GM13977 (cell line): Measurements from ENCODE around the gene PRKCE.

Experiments used
- DNase-seq: peaks from one replicate; pipeline ENCODE4 v3.0.0; 2012; ENCODE audit warnings: low spot score
- in situ Hi-C: fragments of 300-500 bp; cut with MboI; formaldehyde crosslinking; loops from one replicate; pipeline ENCODE4 v1.12.0; 2022; ENCODE audit warnings: low sequenced_read_pairs, low pct_unique_long_range_greater_than_20kb, mixed read lengths, inconsistent platforms; ENCODE audit not compliant: unreplicated experiment
- TF ChIP-seq, protein P1 (sequence below): IDR thresholded peaks from 2 replicates; pipeline ENCODE4 v1.5.1; 2012; ENCODE audit warnings: mild to moderate bottlenecking, control low read depth; ENCODE audit not compliant: insufficient read depth; ENCODE audit errors: extremely low read depth, missing control alignments

The PRKCE gene

GRCh38 chr2:45954233-45954850, 302.9 kb downstream of the PRKCE start:
- TF ChIP-seq, protein P1, sequence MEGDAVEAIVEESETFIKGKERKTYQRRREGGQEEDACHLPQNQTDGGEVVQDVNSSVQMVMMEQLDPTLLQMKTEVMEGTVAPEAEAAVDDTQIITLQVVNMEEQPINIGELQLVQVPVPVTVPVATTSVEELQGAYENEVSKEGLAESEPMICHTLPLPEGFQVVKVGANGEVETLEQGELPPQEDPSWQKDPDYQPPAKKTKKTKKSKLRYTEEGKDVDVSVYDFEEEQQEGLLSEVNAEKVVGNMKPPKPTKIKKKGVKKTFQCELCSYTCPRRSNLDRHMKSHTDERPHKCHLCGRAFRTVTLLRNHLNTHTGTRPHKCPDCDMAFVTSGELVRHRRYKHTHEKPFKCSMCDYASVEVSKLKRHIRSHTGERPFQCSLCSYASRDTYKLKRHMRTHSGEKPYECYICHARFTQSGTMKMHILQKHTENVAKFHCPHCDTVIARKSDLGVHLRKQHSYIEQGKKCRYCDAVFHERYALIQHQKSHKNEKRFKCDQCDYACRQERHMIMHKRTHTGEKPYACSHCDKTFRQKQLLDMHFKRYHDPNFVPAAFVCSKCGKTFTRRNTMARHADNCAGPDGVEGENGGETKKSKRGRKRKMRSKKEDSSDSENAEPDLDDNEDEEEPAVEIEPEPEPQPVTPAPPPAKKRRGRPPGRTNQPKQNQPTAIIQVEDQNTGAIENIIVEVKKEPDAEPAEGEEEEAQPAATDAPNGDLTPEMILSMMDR = no peak
- DNase-seq = no peak
- in situ Hi-C loops = no loop called here

DNA sequence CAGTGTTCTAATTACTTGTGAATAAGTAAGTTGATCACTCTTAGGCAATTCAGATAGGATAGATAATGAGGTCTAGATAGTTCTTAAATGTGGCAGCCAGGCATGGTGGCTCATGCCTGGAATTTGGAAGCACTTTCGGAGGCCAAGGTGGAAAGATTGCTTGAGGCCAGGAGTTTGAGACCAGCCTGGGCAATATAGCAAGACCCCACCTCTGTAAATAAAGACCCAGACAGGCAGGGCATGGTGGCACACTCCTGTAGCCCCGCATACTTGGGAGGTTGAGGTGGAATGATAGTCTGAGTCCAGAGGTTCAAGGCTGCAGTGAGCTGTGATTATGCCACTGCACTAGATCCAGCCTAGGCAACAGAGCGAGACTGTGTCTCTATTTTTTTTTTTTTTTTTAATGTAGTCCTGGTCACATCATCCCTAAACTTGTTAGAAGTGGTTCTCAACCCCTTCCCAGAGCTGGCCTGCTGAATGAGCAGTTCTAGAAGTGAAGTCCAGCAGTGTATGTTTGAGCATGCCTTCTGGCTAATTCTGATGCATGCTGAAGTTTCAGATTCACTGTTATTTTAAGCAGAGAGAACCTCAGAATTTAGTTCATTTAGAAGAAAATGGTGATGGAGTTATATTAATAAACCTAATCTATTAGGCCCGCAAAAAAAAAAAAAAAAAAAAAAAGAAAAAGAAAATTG, 306.2 kb downstream of the PRKCE start:
- in situ Hi-C loops = no loop called here
- DNase-seq = no peak
- TF ChIP-seq, protein P1 = no peak

DNA sequence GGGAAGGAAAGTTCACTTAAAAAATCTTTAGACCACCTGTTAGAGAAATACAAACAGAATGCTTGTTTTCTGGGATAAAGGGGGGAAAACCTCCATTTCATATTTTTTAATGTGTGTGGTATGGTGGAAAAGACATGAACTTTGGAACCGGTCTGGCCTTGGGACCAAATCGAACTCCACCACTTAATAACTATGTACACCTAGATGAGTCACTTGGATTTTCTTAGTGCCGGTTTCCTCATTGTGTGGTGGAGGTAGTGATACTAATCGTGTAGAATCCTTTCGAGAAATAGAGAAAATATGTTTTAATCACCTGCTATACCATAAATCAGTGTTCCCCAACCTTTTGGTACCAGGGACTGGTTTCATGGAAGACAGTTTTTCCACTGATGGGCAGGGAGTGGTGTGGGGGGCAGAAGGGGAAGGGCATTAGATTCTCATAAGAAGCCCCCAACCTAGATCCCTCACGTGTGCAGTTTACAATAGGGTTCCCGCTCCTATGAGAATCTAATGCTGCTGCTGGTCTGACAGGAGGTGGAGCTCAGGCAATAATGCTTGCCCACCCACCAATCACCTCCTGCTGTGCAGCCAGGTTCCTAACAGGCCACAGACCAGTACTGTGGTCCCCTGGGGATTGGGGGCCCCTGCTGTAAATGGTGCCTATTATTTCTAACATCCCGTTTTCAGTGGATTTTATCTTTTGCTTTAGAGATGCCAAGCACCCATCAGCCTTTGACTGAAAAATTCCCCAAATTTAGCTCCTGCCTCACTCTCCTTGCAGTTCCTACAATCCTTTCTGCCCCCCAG, 308.8 kb downstream of the PRKCE start:
- in situ Hi-C loops = no loop called here
- DNase-seq = no peak
- TF ChIP-seq, protein P1 = no peak

DNA sequence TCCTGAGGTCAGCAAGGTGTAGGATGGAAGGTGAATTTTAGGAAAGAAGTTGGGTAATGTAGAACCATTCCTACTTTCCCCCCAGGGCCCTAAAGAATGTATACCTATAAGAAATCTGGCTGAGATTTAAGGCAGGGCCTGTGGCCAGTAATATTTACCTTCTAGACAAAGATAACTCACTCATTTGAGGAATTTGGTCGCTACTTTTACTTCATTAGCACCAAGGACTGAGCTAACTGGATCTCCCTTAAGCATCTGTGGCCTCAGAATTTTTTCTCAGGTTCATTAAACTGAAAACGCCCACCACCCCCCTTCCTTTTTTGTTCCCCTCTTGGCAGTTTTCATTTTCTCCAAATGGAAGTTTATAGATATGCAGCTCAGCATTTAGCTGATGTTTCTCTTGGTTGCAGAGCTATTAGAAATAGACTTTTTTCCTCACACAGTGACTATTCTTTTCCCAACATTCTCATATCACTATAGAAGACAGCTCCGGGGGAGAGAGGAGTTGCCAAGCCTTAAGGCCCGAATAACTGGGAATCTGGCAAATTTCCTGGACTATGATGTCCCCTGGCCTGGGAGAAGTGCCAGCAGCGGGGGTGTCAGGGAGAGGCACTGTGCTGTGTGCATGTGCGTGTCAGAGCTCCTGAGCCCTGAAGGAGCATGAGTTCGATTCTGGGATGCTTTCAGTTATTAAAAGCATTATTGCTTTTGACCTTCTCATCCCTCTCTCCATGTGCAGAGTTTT, 310.9 kb downstream of the PRKCE start:
- in situ Hi-C loops = no loop called here
- DNase-seq = no peak

DNA sequence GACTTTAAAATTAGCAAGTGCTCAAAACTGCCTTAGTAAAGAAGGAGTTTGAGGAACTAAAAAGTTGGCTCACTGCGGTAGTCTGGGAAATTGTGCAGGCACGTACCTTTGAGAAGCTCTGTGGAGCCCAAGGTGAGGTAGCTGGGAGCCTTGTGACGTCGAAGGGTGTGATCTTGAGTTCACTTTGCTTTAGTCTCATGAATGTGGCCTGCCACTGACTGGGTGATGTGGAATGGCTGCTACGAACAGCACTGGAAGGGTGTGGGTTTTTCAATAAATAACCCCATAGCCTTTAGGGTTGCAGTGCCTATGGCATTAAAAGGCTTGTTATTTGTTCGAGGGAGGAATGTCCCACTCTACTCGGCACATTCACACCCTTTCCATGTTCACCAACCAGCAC, 312.3 kb downstream of the PRKCE start:
- DNase-seq = no peak
- TF ChIP-seq, protein P1 = no peak
- in situ Hi-C loops = no loop called here

More for the DNA sequence above, 310.9 kb downstream of the PRKCE start:
- TF ChIP-seq, protein P1 = no peak

DNA sequence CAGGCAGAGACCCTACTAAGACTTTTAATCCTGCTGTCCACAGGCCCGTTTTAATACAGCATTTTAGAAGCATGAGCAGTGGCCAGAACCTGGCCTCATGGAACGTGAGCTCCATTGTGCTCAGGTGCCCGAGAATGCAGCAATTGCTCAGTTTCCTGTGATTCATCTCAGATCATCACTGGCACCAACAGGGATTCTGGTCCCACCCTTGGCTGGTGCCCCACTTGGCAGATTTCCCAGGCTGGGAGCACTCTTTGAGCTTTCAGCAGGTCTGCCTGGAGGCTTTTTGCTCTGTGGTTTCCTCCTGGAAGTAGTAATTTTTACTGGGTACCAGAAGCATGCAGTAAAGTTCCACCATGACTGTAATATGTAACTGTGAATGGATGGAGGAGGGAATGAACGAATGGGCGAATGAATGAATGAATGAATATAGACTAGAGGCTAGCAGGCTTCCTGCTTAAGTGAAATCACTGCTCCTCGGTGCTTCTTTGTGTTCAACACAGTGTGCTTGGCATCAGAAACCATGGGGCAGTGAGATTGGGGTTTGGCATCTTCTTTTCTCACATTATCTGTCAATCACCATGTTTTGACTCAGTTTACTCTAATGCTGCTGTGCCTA, 312.9 kb downstream of the PRKCE start:
- DNase-seq = no peak
- in situ Hi-C loops = no loop called here
- TF ChIP-seq, protein P1 = no peak
